ENCODE measurements around the gene GARNL3.

GARNL3 gene

DNA sequence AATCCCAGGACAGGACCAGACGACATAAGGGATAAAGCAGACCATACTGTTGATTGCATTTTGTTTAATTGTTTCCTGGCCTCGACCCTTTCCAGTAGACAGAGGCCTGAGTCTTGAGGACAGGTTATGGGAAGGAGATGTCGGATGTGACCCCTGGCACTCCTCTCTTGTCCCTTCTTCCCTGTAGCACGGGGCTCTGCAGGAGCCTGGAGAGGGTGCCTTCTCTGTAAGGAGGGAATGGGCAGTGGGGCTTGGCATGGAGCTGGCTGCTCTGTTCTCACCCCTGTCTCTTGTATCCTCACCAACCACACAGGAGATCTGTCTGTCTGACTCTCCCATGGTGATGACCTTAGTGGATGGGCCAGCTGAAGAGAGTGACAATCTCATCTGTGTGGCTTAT, 92.3 kb downstream of the GARNL3 start:
- no peak for DNase-seq

DNA sequence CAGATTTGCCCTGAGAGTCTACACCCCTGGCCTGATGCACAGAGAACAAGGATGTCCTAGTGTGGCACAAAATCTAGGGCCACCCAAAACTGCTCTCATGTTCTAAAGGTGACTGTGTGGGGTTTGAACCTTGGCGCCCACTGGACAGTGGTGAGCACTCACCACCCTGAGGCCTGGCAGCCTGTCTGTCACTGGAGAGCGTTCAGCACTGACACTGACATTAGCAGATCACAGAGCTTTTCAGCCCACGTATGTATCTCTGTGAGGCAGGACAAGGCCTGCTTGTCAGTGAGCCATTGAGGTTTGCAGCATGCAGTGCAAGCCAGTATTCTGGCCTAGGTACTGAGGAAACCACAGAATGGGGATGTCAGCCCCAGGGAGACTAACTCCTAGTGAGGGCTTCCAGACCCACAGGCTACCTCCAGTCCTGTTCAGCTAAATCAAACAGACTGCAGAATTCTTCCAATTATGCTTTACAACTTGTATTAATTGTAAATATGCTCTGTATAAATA, 93.5 kb downstream of the GARNL3 start:
- no peak for DNase-seq

DNA sequence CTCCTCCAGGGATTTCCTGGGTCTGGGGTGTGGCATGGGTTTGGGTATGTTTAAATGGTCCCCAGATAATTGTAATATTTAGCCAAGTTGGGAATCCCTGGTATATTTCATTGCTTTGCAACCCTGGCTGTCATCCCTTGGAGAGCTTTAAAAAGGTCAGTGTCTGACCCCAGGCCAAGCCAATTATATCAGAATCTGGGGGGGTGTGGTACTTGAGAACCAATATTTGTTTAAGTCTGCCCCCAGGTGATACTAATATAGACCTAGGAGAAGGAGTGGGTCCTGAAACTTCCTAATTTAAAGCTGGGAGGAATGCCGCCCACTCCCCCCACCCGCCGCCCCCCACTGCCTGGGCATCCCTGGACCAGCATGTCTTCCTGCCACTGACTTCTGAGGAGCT, 94.2 kb downstream of the GARNL3 start:
- DNase-seq = no peak

DNA sequence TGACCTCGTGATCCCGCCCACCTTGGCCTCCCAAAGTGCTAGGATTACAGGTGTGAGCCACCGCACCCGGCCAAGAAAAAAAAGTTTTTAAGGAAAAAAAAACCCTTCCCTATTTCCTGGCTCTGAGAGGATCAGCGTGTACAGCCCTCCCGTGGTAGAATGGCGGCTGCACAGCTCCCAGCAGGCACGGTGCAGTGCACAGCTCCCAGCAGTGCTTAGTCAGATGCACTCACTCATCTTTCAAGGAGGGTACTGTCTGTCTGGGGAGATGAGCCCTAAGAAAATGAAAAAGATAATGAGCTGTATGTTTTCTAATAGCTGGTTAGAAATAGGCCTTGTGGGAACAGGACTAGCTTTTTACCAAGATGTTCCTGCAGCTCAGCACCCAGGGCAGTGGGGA, 95.7 kb downstream of the GARNL3 start:
- no peak for DNase-seq

GRCh38 chr9:127360829-127361228, 96.3 kb downstream of the GARNL3 start:
- DNase-seq = no peak

GRCh38 chr9:127361561-127361960, 97.0 kb downstream of the GARNL3 start:
- no peak for DNase-seq

DNA sequence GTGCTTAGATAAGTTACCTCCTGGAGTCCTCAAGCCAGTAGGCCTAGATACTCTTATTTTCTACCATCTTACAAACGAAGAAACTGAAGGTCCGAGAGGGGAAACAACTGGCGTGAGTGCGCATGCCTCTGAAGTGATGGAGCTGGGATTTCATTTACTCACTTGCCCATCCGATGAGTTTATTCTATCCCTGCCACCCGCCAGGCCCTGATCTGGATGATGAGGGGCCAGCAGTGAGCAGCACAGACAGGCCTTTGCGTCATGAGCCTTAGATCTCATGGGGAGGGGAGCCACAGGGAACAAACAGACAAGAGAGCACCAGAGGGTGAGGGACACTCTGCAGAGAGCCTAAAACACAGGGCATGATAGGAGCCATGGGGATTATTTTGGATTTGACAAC, 98.3 kb downstream of the GARNL3 start:
- no peak for DNase-seq

DNA sequence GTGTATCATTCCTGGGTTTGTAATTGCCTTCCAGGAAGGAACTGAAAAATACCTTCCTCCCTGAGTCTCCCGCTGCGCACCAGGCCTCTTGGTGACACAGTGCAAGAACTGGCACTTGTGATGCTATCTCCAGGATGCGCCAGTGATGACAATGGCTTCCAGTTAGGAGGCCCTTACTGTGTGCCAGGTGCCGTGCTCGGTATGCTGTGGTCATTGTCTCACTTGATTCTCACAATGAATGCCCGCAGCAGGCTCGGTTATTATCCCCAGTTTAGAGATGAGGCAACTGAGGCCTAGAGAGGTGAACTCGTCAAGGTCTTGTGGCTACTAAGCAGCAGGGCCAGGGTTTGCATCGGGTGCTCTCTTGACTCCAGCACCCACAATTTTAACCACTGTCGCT, 100.9 kb downstream of the GARNL3 start:
- no peak for DNase-seq

- DNase-seq = no peak
Measured at GRCh38 chr9:127366594-127366993, 102.0 kb downstream of the GARNL3 start.

GRCh38 chr9:127368852-127369402, 104.4 kb downstream of the GARNL3 start:
- DNase-seq = no peak

DNA sequence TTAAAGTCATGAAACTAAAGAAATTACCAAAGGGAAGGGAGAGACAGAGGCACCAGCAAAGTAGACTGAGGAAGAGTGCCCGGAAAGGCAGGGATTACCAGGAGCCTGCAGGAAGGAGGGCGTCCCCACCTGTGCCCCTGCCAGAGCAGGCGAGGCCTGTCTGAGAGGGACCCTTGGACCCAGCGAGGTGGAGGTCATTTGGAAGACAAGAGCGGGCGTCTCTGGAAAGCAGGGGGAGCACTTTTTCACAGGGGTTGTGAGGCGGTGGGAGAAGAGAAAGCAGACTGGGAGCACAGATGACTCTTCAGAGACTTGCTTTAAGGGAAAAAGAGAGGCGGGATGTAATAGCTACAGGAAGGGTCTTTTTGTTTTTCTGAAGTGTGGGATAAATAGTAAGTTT, 104.9 kb downstream of the GARNL3 start:
- DNase-seq = no peak

- no peak for DNase-seq
Measured at GRCh38 chr9:127370147-127370579, 105.6 kb downstream of the GARNL3 start.

- no peak for DNase-seq
Measured at GRCh38 chr9:127370672-127371648, 106.4 kb downstream of the GARNL3 start.

DNA sequence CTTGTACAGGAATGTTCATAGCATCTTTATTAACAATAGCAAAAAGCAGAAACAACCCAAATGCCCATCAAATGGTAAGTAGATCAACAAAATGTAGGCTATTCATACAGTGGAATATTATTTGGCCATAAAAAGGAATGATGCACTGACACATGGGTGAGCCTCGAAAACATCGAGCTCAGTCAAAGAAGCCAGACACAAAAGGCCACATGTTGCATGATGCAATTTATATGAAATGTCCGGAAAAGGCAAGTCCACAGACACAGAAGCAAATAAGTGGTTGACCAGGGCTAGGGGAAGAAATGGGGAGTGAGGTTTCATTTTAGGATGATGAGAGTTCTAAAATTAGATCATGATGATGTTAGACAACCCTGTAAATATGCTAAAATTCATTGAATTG, 115.9 kb downstream of the GARNL3 start:
- DNase-seq = no peak

GRCh38 chr9:127382541-127382940, 118.0 kb downstream of the GARNL3 start:
- no peak for DNase-seq

- no peak for DNase-seq
Measured at GRCh38 chr9:127384016-127384730, 119.6 kb downstream of the GARNL3 start.

DNA sequence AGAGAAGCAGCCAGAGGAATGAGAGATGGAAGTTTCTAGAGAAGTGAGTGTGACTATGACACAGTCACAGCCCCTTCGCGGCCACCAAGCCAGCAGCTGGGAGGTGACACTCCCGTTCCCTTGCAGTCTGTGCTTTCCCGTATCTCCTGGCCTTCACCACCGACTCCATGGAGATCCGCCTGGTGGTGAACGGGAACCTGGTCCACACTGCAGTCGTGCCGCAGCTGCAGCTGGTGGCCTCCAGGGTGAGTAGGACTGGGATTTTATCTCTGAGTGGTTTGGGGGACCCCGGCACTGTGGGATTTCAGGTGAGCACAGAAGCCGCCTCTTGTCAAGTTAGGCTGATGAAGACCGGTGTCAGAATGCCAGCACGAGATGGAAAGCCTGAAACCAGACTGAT, 120.3 kb downstream of the GARNL3 start:
- no peak for DNase-seq

DNA sequence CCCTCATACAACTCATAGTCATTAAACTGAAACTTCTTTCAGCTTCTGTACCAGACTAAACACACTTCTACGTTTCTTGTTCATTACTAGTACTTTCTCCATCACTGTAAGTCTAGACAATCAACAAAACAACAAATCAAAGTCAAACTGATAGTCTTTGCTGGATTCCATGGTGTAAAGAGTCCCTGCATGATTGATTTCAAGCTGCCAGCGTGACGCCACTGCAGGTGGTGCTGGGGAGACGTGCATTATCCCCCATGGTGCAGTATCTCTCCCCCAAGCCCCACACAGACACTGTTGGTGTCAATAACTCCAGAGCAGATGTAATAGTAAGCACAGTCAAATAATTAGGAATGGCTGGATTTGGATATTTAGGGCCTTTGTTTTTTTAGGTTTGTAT, 121.7 kb downstream of the GARNL3 start:
- no peak for DNase-seq

- DNase-seq = no peak
Measured at GRCh38 chr9:127386981-127387380, 122.4 kb downstream of the GARNL3 start.

GRCh38 chr9:127388037-127388855, 123.7 kb downstream of the GARNL3 start:
- DNase-seq = no peak

DNA sequence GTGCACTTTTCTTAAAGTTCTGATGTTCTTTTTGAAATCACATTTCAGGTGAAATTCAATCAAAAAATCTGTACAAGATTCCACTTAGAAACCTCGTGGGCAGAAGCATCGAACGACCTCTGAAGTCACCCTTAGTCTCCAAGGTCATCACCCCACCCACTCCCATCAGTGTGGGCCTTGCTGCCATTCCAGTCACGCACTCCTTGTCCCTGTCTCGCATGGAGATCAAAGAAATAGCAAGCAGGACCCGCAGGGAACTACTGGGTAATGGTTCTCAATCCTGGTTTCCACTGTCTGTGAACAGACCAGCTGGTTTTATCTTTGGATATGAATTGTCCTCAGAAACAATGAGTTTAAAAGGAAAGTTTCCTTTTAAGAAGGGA, 124.3 kb downstream of the GARNL3 start:
- no peak for DNase-seq

DNA sequence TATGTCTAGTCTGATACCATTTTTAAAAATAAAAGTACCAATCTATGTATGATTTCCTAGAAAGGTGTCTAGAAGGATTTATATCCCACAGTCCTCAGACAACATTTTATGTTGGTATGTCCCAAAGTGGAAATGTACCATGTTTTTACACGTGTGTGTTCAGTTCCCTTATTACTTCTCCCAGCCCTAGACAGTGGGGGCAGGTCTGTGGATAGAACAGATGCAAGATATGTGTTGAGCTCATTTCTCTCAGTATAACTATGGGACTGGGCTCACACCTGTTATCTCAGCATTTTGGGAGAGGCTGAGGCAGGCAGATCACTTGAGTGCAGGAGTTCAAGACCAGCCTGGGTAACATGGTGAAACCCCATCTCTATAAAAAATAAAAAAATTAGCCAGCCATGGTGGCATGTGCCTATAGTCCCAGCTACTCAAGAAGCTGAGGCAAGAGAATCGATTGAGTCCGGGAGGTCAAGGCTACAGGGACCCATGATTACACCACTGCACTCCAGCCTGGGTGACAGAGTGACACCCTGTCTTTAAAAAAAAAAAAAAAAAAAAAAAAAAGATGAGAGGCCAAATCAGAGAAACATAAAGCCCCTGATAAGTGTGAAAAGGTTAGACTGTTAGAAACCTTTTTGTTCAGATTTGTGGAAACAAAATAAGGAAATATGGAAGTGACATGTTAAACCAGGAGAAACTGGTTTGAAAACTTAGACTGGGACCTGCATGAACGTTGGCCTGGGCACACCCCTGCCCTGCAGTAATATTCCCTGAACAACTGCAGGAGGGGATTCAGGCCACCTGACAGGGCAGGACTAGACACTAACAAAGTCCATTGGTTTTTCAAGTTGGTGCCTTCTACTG, 125.0 kb downstream of the GARNL3 start:
- DNase-seq = no peak
